K562 (cell line): Measurements from ENCODE around the gene THUMPD1. TPM values are rescaled to one million over a fixed set of nuclear protein-coding genes. Genes with fewer than 3 reads are reported as not detected.

Experiments used
- ARID1B ChIP-seq: fragments of 450-650 bp; IDR thresholded peaks from 2 replicates; pipeline ENCODE4 v1.6.1; 2016; ENCODE audit warnings: antibody characterized with exemption, mild to moderate bottlenecking, inconsistent platforms
- CBFA2T2 ChIP-seq: fragments of 450-650 bp; conservative IDR thresholded peaks from 2 replicates; pipeline ENCODE4 v1.6.1; 2017; ENCODE audit warnings: mild to moderate bottlenecking
- KAT2B ChIP-seq: IDR thresholded peaks from one replicate; pipeline ENCODE4 v1.6.1; 2012; ENCODE audit warnings: low read depth, mild to moderate bottlenecking, control low read depth, inconsistent platforms, low read length, moderate library complexity
- MAZ ChIP-seq, 2 experiments: fragments of 450-650 bp in 1 of 2; sonication (generic) in 1 of 2; formaldehyde crosslinking; IDR thresholded peaks in 1 of 2; conservative IDR thresholded peaks in 1 of 2; 2 replicates each; pipeline versions ENCODE4 v1.4.0 to v1.5.0; 2020; ENCODE audit warnings: mild to moderate bottlenecking in 1 of 2, missing genetic modification reagents in 1 of 2
- NR2C1 ChIP-seq, 2 experiments: fragments of 450-650 bp; IDR thresholded peaks; 2 replicates each; pipeline ENCODE4 v1.6.1; 2017; ENCODE audit warnings: mild to moderate bottlenecking in 2 of 2, antibody characterized with exemption in 1 of 2, inconsistent platforms in 1 of 2, missing compliant biosample characterization in 1 of 2, missing genetic modification characterization in 1 of 2
- RBM25 ChIP-seq: fragments of 200-400 bp; formaldehyde crosslinking; IDR thresholded peaks from 2 replicates; pipeline ENCODE4 v1.6.1; 2018; ENCODE audit warnings: low read length, low read depth, moderate library complexity; ENCODE audit not compliant: severe bottlenecking
- TAL1 ChIP-seq: fragments of 450-650 bp; IDR thresholded peaks from 2 replicates; pipeline ENCODE4 v1.6.1; 2016; ENCODE audit warnings: mild to moderate bottlenecking
- TCF3 ChIP-seq: sonication (generic); formaldehyde crosslinking; IDR thresholded peaks from 2 replicates; pipeline ENCODE4 v1.4.0; 2020; ENCODE audit warnings: mild to moderate bottlenecking, missing genetic modification reagents
- TCF7L2 ChIP-seq: fragments of 150-350 bp; IDR thresholded peaks from 2 replicates; pipeline ENCODE4 v1.6.1; 2016; ENCODE audit warnings: low read depth, mild to moderate bottlenecking, low read length, moderate library complexity
- VEZF1 ChIP-seq: fragments of 200-800 bp; sonication (Bioruptor generic); IDR thresholded peaks from 2 replicates; pipeline ENCODE4 v1.6.1; 2017; ENCODE audit warnings: missing genetic modification characterization, missing compliant biosample characterization
- YY1 ChIP-seq, 3 experiments: IDR thresholded peaks; 2 replicates each; pipeline ENCODE4 v1.6.1; 2011; ENCODE audit warnings: low read length in 2 of 3, mild to moderate bottlenecking in 2 of 3, moderate library complexity in 2 of 3, borderline replicate concordance in 1 of 3, control low read depth in 1 of 3, low read depth in 1 of 3; ENCODE audit not compliant: insufficient read depth in 3 of 3, insufficient replicate concordance in 2 of 3, control insufficient read depth in 1 of 3, insufficient read length in 1 of 3; ENCODE audit errors: extremely low read depth in 1 of 3
- ZNF253 ChIP-seq: fragments of 250-450 bp; sonication (Bioruptor Pico); conservative IDR thresholded peaks from 2 replicates; pipeline ENCODE4 v1.6.1; 2021; ENCODE audit warnings: mild to moderate bottlenecking
- ZNF589 ChIP-seq: fragments of 200-800 bp; sonication (Bioruptor generic); IDR thresholded peaks from 2 replicates; pipeline ENCODE4 v1.6.1; 2016; ENCODE audit warnings: low read depth, missing genetic modification characterization, missing compliant biosample characterization
- ZNF644 ChIP-seq: fragments of 200-800 bp; sonication (Bioruptor generic); IDR thresholded peaks from 2 replicates; pipeline ENCODE4 v1.6.1; 2016; ENCODE audit warnings: low read depth, missing genetic modification characterization, missing compliant biosample characterization
- ZNF764 ChIP-seq: fragments of 250-450 bp; sonication (Bioruptor Pico); IDR thresholded peaks from 2 replicates; pipeline ENCODE4 v1.4.0; 2020; ENCODE audit warnings: low read depth, mild to moderate bottlenecking, moderate library complexity
- ZNF785 ChIP-seq: fragments of 250-450 bp; sonication (Bioruptor Pico); IDR thresholded peaks from 2 replicates; pipeline ENCODE4 v1.4.0; 2020; ENCODE audit warnings: mild to moderate bottlenecking
- polyA plus RNA-seq, 8 experiments: library from polyadenylated mRNA; depleted of rRNA in 4 of 8; stranded (reverse) in 5 of 8; unstranded in 3 of 8; fragments of >200 nt; fragmentation: Nextera tagmentation in 2 of 8; fragmentation: Illumina TruSeq in 1 of 8; extraction: Ambion mirVana in 2 of 8; extraction: Trizol in 1 of 8; gene quantifications; 2 replicates each; pipeline versions ENCODE4 v1.2.1 to v1.2.3, GENCODE V29; 2011 to 2014; ENCODE audit warnings: inconsistent platforms in 1 of 8, missing spikeins in 1 of 8
- total RNA-seq, 7 experiments: library from RNA; depleted of rRNA in 6 of 7; stranded (reverse); fragments of >200 nt in 6 of 7; fragmentation: Illumina TruSeq in 2 of 7; extraction: Trizol in 2 of 7; gene quantifications; 2 replicates each; pipeline versions ENCODE4 v1.2.1 to v1.2.3, GENCODE V29; 2011 to 2021; ENCODE audit warnings: low replicate concordance in 1 of 7
- TF ChIP-seq, protein P1 (sequence below): fragments of 450-650 bp; formaldehyde crosslinking; IDR thresholded peaks from 2 replicates; pipeline ENCODE4 v1.4.0; 2020; ENCODE audit warnings: mild to moderate bottlenecking, mixed read lengths
- TF ChIP-seq, protein P2 (sequence below): fragments of 250-450 bp; sonication (Bioruptor Pico); IDR thresholded peaks from 2 replicates; pipeline ENCODE4 v1.8.0; 2022; ENCODE audit warnings: moderate library complexity, mild to moderate bottlenecking, inconsistent platforms

THUMPD1 gene
- total and polyA plus RNA-seq, 9 of the 15 experiments (the other 6 are each of a cell fraction or from before 2014, with no cell fraction given): 37.8 to 101 (median 56.8) TPM

GRCh38 chr16:20760346-20760745 lies 18.7 kb upstream of the THUMPD1 start (continued):
- TF ChIP-seq, protein P1, sequence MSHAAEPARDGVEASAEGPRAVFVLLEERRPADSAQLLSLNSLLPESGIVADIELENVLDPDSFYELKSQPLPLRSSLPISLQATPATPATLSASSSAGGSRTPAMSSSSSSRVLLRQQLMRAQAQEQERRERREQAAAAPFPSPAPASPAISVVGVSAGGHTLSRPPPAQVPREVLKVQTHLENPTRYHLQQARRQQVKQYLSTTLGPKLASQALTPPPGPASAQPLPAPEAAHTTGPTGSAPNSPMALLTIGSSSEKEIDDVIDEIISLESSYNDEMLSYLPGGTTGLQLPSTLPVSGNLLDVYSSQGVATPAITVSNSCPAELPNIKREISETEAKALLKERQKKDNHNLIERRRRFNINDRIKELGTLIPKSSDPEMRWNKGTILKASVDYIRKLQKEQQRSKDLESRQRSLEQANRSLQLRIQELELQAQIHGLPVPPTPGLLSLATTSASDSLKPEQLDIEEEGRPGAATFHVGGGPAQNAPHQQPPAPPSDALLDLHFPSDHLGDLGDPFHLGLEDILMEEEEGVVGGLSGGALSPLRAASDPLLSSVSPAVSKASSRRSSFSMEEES: peak; percentile 63
- TF ChIP-seq YY1 (IDR thresholded peaks at IDR 0.05; ENCODE audit: borderline replicate concordance in 1 of 3, control insufficient read depth in 1 of 3, extremely low read depth in 1 of 3, insufficient read depth in 3 of 3, insufficient read length in 1 of 3, insufficient replicate concordance in 2 of 3, low read depth in 1 of 3, low read length in 2 of 3) (peak in 1 of 3 experiments; percentile 58), KAT2B (no peak), RBM25 (no peak), ZNF764 (CRISPR knock-in tag) (no peak), ZNF785 (CRISPR knock-in tag) (no peak), CBFA2T2 (peak; percentile 55), NR2C1 (IDR thresholded peaks at IDR 0.05) (no peak), NR2C1 (tag; IDR thresholded peaks at IDR 0.05) (no peak; the same call in 1 of the 2 replicates), TCF7L2 (no peak), ZNF644 (tag) (peak; percentile 83), VEZF1 (CRISPR knock-in tag) (peak; percentile 20; the same call in 1 of the 2 replicates), MAZ (CRISPR knock-in tag; conservative IDR thresholded peaks at IDR 0.05 in 1 of 2, IDR thresholded peaks at IDR 0.05 in 1 of 2) (peak in 1 of 2 experiments; percentile 11; a peak in 1 of 4 replicates), ARID1B (peak; percentile 76), TAL1 (peak; percentile 58), TCF3 (CRISPR knock-in tag) (peak; percentile 84), ZNF253 (no peak), ZNF589 (CRISPR knock-in tag) (peak; percentile 81; the same call in 1 of the 2 replicates)
- TF ChIP-seq, protein P2, sequence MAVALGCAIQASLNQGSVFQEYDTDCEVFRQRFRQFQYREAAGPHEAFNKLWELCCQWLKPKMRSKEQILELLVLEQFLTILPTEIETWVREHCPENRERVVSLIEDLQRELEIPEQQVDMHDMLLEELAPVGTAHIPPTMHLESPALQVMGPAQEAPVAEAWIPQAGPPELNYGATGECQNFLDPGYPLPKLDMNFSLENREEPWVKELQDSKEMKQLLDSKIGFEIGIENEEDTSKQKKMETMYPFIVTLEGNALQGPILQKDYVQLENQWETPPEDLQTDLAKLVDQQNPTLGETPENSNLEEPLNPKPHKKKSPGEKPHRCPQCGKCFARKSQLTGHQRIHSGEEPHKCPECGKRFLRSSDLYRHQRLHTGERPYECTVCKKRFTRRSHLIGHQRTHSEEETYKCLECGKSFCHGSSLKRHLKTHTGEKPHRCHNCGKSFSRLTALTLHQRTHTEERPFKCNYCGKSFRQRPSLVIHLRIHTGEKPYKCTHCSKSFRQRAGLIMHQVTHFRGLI (CRISPR knock-in tag): peak; percentile 32; the same call in 1 of the 2 replicates
